ENCODE results near the gene PDZK1IP1. TPM values are rescaled to one million over a fixed set of nuclear protein-coding genes. Genes with fewer than 3 reads are reported as not detected.

PDZK1IP1 gene
- total RNA-seq, 4 donors from 2014 or later: 0.78 to 13.0 TPM; not detected in 2

GRCh38 chr1:47183308-47184089, 6.3 kb downstream of the PDZK1IP1 start:
- 40 to 88% methylated on average over 1 to 2 of the region's 11 CpGs for WGBS, 2 donors (ENCODE audit: low coverage in 1 of 2)
- no peak for ATAC-seq
- TF ChIP-seq POLR2AphosphoS5 (IDR thresholded peaks at IDR 0.05): no peak
- TF ChIP-seq CTCF (IDR thresholded peaks at IDR 0.05): no peak
- TF ChIP-seq POLR2A (IDR thresholded peaks at IDR 0.05): no peak
- TF ChIP-seq EP300 (IDR thresholded peaks at IDR 0.05): no peak

GRCh38 chr1:47182676-47183235, 7.1 kb downstream of the PDZK1IP1 start:
- TF ChIP-seq EP300 (IDR thresholded peaks at IDR 0.05) (no peak), POLR2AphosphoS5 (IDR thresholded peaks at IDR 0.05) (no peak), POLR2A (IDR thresholded peaks at IDR 0.05) (no peak), CTCF (IDR thresholded peaks at IDR 0.05) (no peak)
- H3K4me3 ChIP-seq: no peak overlapping the region
- no peak for ATAC-seq
- peaks cover 0 to 19% (median 12%) of the 10 kb centered on the region in 3 donors for H3K4me1 ChIP-seq
- H3K9me3 ChIP-seq: no peaks in the 10 kb centered on the region
- no peaks in the 10 kb centered on the region for H3K36me3 ChIP-seq
- no CpG with 5 or more reads among the region's 7 CpGs for WGBS, 2 donors (ENCODE audit: low coverage in 1 of 2)
- H3K27ac ChIP-seq: no peak overlapping the region
- H3K27me3 ChIP-seq: peaks cover 46% of the 10 kb centered on the region

More at GRCh38 chr1:47183308-47184089, 6.3 kb downstream of the PDZK1IP1 start:
- H3K27ac ChIP-seq: no peak overlapping the region
- no peaks in the 10 kb centered on the region for H3K36me3 ChIP-seq
- no peak overlapping the region for H3K4me3 ChIP-seq
- peaks cover 46% of the 10 kb centered on the region for H3K27me3 ChIP-seq
- no peaks in the 10 kb centered on the region for H3K9me3 ChIP-seq
- H3K4me1 ChIP-seq: peaks cover 0 to 19% (median 12%) of the 10 kb centered on the region in 3 donors

- Histone ChIP-seq H3K4me1 (peaks cover 0 to 19% (median 12%) of the 10 kb centered on the region in 3 donors), H3K9me3 (no peaks in the 10 kb centered on the region), H3K27me3 (peaks cover 46% of the 10 kb centered on the region), H3K27ac (no peak overlapping the region), H3K36me3 (no peaks in the 10 kb centered on the region), H3K4me3 (no peak overlapping the region)
- no peak for ATAC-seq
- WGBS, 2 donors (ENCODE audit: low coverage in 1 of 2): 69 to 100% methylated on average over 1 to 6 of the region's 7 CpGs
- TF ChIP-seq CTCF (IDR thresholded peaks at IDR 0.05): no peak
Measured at GRCh38 chr1:47181955-47182675, 7.7 kb downstream of the PDZK1IP1 start.

GRCh38 chr1:47181095-47181954, 8.5 kb downstream of the PDZK1IP1 start:
- peaks cover 0 to 19% (median 12%) of the 10 kb centered on the region in 3 donors for H3K4me1 ChIP-seq
- WGBS, 2 donors (ENCODE audit: low coverage in 1 of 2): 50 to 62% methylated on average over 2 to 4 of the region's 18 CpGs
- ATAC-seq: no peak

More at GRCh38 chr1:47181095-47181954, 8.5 kb downstream of the PDZK1IP1 start:
- H3K36me3 ChIP-seq: no peaks in the 10 kb centered on the region
- peaks cover 50% of the 10 kb centered on the region for H3K27me3 ChIP-seq
- no peaks in the 10 kb centered on the region for H3K9me3 ChIP-seq
- H3K4me3 ChIP-seq: no peak overlapping the region
- H3K27ac ChIP-seq: no peak overlapping the region
- TF ChIP-seq POLR2AphosphoS5 (IDR thresholded peaks at IDR 0.05) (no peak), EP300 (IDR thresholded peaks at IDR 0.05) (no peak), POLR2A (IDR thresholded peaks at IDR 0.05) (no peak), CTCF (IDR thresholded peaks at IDR 0.05) (no peak)

Measured in gastroesophageal sphincter (tissue), 4 donors.